ENCODE results near the gene MASP2.
"Not testable (repeated sequence)": the region's sequence is repeated elsewhere in the genome, so short reads cannot be mapped to it uniquely, and the experiment has no call there.

Gene MASP2

GRCh38 chr1:10996100-10996499, 50.9 kb downstream of the MASP2 start:
- TF ChIP-seq ZNF384 (IDR thresholded peaks at IDR 0.05): no peak
- ChIA-PET POLR2A (no interaction called here), CTCF (no interaction called here)
- no peak for DNase-seq (ENCODE audit: extremely low spot score)

GRCh38 chr1:10992864-10993263, 54.2 kb downstream of the MASP2 start:
- no peak for TF ChIP-seq ELF4 (IDR thresholded peaks at IDR 0.05)
- no peak for TF ChIP-seq FOXA1 (IDR thresholded peaks at IDR 0.05)
- TF ChIP-seq SUZ12 (IDR thresholded peaks at IDR 0.05): no peak
- TF ChIP-seq ARNT (IDR thresholded peaks at IDR 0.05): no peak
- no peak for TF ChIP-seq FOXK2 (IDR thresholded peaks at IDR 0.05)
- TF ChIP-seq CTBP1 (IDR thresholded peaks at IDR 0.05; ENCODE audit: borderline replicate concordance): no peak
- no peak for TF ChIP-seq ZNF384 (IDR thresholded peaks at IDR 0.05)
- no peak for TF ChIP-seq SP1 (IDR thresholded peaks at IDR 0.05)
- POLR2A ChIA-PET: no interaction called here
- no peak for DNase-seq (ENCODE audit: extremely low spot score)
- CTCF ChIA-PET: no interaction called here

- POLR2A ChIA-PET; DNase-seq (ENCODE audit: extremely low spot score); CTCF ChIA-PET: not testable (repeated sequence)
Observed at GRCh38 chr1:10992004-10992403, 55.0 kb downstream of the MASP2 start.

GRCh38 chr1:10990828-10991227, 56.2 kb downstream of the MASP2 start:
- POLR2A ChIA-PET: no interaction called here
- TF ChIP-seq BHLHE40 (IDR thresholded peaks at IDR 0.05; ENCODE audit: borderline replicate concordance) (no peak), FOXK2 (IDR thresholded peaks at IDR 0.05) (no peak), HDGF (IDR thresholded peaks at IDR 0.05; ENCODE audit: borderline replicate concordance) (no peak), PKNOX1 (IDR thresholded peaks at IDR 0.05) (no peak), ARNT (IDR thresholded peaks at IDR 0.05) (no peak), LEF1 (IDR thresholded peaks at IDR 0.05; ENCODE audit: borderline replicate concordance) (no peak)
- CTCF ChIA-PET: no interaction called here
- no peak for DNase-seq (ENCODE audit: extremely low spot score)

- POLR2A ChIA-PET; DNase-seq (ENCODE audit: extremely low spot score): not testable (repeated sequence)
- CTCF ChIA-PET: interaction anchor here (0.6 to 0.7 kb wide), 2 partner anchors 125 to 720 kb away, joined by 3 read pairs; no protein-coding TSS in a partner anchor
Observed at GRCh38 chr1:10989920-10990516, 57.0 kb downstream of the MASP2 start.

- ChIA-PET CTCF (no interaction called here), POLR2A (no interaction called here)
- DNase-seq (ENCODE audit: extremely low spot score): no peak
- TF ChIP-seq ELF4 (IDR thresholded peaks at IDR 0.05) (no peak), HDGF (IDR thresholded peaks at IDR 0.05; ENCODE audit: borderline replicate concordance) (no peak), SUZ12 (IDR thresholded peaks at IDR 0.05) (no peak), L3MBTL2 (conservative IDR thresholded peaks at IDR 0.05) (no peak), ARNT (IDR thresholded peaks at IDR 0.05) (no peak), FOXK2 (IDR thresholded peaks at IDR 0.05) (no peak), CTBP1 (IDR thresholded peaks at IDR 0.05; ENCODE audit: borderline replicate concordance) (no peak), NFRKB (IDR thresholded peaks at IDR 0.05) (no peak), PKNOX1 (IDR thresholded peaks at IDR 0.05) (no peak)
Observed at GRCh38 chr1:10989095-10989494, 57.9 kb downstream of the MASP2 start.

GRCh38 chr1:10987840-10988417, 59.1 kb downstream of the MASP2 start:
- ChIA-PET POLR2A (no interaction called here), CTCF (no interaction called here)

More at GRCh38 chr1:10987840-10988417, 59.1 kb downstream of the MASP2 start:
- TF ChIP-seq ELF4 (IDR thresholded peaks at IDR 0.05): no peak
- no peak for TF ChIP-seq ZNF384 (IDR thresholded peaks at IDR 0.05)
- TF ChIP-seq FOXK2 (IDR thresholded peaks at IDR 0.05): no peak
- no peak for TF ChIP-seq BHLHE40 (IDR thresholded peaks at IDR 0.05; ENCODE audit: borderline replicate concordance)
- no peak for TF ChIP-seq PKNOX1 (IDR thresholded peaks at IDR 0.05)
- TF ChIP-seq LEF1 (IDR thresholded peaks at IDR 0.05; ENCODE audit: borderline replicate concordance): no peak
- no peak for TF ChIP-seq ARNT (IDR thresholded peaks at IDR 0.05)
- no peak for TF ChIP-seq L3MBTL2 (conservative IDR thresholded peaks at IDR 0.05)
- TF ChIP-seq NFRKB (IDR thresholded peaks at IDR 0.05): no peak
- no peak for TF ChIP-seq FOXA1 (IDR thresholded peaks at IDR 0.05)
- no peak for TF ChIP-seq SUZ12 (IDR thresholded peaks at IDR 0.05)
- TF ChIP-seq SP1 (IDR thresholded peaks at IDR 0.05): no peak
- no peak for TF ChIP-seq FOXM1 (IDR thresholded peaks at IDR 0.05; ENCODE audit: borderline replicate concordance)
- no peak for TF ChIP-seq HDGF (IDR thresholded peaks at IDR 0.05; ENCODE audit: borderline replicate concordance)
- no peak for TF ChIP-seq CTBP1 (IDR thresholded peaks at IDR 0.05; ENCODE audit: borderline replicate concordance)
- no peak for TF ChIP-seq TARDBP (IDR thresholded peaks at IDR 0.05)
- DNase-seq (ENCODE audit: extremely low spot score): no peak

Data from HEK293T (cell line).